ENCODE results near the gene NCKIPSD.
A peak's percentile ranks its signal among the peaks of the same experiment; 100 is the strongest.

The NCKIPSD gene

GRCh38 chr3:48644898-48645760 lies 40.6 kb downstream of the NCKIPSD start:
- DNase-seq, result no peak

DNA sequence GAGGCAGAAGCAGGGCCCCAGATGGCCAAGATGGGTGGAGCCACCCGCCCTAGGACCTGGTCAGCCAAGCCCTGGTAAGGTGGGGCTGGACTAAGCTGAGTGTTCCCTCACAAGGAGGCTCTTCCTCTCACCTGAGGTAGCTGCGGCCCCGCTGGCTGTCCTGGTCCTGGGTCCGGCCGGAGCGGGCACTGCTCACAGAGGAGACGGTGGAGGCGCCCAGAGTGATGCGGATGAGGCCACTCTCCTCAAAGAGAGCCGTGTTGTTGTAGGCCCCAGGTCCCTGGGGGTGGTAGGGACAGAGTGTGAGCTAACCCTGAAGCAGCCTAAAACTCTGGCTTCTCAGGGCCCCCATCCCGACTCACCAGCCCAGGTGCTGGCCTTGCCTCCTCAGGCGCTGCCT lies 43.1 kb downstream of the NCKIPSD start:
- no peak for DNase-seq

DNA sequence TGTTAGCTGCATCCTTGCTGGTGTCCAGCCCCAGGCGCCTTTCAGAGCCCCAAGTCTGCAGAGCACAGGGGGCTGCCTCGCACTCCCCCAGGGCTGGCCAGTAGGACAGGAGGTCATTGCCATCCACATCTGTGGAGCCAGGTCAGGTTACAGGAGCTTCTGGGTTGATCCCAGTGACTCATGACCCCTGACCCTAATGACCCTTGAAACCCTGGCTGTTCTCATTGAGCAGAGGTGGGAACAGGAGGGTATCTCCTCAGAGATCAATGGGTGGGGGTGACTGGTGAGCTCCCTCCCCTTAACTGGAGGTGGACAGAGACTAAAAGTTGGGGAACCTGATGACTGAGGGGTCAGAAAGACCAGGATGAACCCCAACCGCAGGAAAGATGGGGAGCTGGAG lies 44.3 kb downstream of the NCKIPSD start:
- DNase-seq, result no peak

- no peak for DNase-seq
Observed at GRCh38 chr3:48639944-48640606, 45.6 kb downstream of the NCKIPSD start.

GRCh38 chr3:48637305-48637704 lies 48.4 kb downstream of the NCKIPSD start:
- DNase-seq, result no peak

DNA sequence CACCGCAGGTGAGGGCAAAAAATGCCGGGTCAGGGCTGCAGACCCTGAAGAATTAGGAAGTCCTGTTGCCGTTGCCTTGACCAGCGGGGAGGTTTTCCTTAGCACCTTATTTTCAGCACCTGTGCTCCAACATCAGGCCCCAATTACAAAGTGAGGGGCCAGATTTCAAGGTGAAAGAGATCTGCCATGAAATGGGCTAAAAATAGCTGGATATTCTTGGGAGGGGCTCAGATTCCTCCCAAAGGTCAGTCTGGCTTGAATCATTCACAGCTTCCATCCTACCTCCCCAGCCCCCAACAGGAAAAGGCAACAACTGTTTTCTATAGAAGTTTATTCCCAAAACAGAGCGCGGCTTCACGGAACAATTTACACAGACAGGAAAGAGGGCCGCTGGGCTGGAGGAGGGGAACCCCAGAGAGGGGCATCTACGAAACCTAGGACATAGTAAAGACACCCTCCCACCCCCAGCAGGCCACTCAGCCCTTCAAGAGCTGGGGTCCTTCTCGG lies 49.5 kb downstream of the NCKIPSD start:
- DNase-seq, result no peak

DNA sequence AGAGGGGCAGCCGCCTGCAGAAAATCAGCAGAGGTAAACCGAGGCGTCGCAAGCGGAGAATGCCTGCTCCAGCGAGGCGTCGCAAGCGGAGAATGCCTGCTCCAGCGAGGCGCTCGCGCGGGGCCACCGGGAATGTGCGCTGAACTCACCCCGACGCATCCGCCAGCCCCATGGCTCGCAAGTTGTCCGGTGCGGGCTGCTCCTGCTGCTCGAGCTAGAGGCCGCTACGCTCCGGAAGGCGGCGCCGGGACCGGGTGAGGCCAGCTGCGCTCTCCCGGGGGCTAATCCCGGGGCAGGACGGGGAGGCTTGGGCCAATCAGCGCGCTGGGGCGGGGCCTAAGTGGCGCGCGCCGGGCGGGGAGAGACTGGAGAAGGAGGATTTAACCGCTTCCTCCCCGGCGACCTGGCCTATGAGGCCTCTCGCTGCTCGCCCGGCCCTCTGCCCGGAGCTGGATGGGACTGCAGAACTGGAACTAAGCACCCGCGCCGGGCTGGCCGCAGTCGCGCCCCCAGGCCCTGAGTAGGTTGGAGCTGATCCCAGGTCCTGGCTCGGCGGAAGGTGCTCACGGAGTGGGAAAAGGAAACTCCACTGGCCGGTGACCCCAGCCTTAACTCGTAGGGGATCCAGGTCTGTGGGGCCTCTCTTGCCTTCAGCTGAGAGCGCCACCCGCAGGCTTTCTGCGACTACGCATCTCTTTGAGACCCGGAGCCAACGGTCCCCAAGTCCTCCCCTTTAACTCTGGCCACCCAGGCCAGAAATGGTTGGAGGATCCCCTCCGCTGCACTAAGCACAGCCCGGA lies 50.3 kb downstream of the NCKIPSD start, which contains the start of gene SLC26A6:
SLC26A6 (minus strand) TSS at position 240 of the 800 bp plus-strand sequence; CDS start at position 172, 68 bp downstream.
- DNase-seq, result peak; percentile 88

GRCh38 chr3:48634661-48635221 lies 51.0 kb downstream of the NCKIPSD start:
- peak; percentile 36 for DNase-seq

DNA sequence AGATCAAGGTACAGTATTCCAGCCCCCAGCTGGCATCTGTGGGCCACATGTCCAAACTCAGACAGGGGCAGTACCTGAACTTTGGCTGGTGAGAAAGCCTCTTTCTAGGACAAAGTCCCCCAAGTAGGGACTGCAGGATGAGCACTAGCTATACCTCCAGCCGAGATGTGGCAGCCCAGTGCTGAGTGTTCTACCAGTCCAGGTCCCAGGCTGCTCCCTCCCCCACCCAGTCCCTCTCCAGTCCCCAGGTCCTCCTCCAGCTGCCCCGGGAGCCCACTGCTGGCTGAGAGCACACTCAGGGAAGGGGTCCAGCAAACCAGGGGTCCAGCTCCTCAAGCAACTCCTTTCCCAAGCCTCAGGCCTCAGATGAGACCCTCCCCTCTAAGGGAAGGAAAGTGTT lies 52.0 kb downstream of the NCKIPSD start:
- no peak for DNase-seq

GRCh38 chr3:48633256-48633655 lies 52.5 kb downstream of the NCKIPSD start:
- no peak for DNase-seq

DNA sequence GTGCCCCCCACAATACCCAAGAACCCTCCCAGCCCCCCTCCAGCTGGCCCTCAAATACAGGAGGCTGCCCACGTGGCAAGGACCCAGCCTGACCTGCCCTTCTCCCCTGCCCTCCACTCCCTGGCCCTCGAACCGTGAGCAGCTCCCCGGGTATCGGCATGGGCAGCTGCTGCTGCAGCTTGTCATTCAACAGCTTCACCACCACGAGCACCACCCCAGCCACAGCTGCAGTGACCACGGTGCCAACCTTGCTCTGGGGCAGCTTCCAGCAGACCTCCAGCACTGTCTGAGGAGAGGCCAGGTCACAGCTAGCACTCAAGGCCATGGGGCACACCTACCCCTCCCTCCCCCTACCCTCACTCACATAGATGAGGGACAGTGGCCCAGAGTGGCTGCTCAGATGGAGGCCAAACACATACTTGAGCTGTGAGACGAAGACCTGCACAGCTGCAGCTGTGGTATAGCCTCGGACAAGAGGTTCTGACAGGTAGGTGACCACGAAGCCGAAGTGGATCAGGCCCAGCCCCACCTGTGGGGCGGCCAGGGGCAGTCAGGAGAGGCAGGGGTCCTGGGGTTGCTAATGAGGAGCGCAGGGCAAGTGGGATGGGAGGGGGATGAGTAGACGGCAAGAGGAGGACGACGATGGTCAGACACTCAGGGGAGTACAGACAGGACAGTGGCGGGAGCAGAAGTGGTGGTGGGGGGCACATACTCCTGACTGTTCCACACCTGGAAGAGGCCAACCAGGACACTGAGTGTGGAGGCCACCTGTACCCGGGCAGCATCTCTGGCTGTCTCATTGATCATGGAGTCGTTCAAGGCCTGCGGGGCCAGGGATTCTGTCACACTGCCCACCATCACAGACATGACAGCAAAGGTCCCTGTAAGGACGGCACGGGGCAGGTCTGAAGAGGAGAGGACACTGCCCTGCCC lies 53.9 kb downstream of the NCKIPSD start:
- DNase-seq, result no peak

DNA sequence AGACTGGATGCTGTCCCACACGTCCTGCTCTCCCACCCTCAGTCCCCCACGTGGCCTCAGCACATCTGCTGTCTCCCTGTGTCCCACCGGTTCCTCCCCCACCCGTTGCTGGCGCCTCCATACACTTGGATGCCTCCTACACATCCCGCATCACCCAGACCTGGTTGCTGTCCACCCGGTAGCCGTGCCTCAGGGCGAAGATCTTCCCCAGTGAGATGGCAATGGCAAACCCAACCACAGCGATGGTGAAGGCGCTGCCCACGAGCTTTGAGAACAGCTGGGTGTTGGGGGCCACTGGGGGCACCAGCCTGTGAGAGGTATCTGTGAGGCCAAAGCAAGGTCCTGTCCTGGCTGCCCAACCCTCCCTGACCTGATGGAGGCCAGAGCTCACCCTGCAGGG lies 54.9 kb downstream of the NCKIPSD start:
- DNase-seq, result no peak

DNA sequence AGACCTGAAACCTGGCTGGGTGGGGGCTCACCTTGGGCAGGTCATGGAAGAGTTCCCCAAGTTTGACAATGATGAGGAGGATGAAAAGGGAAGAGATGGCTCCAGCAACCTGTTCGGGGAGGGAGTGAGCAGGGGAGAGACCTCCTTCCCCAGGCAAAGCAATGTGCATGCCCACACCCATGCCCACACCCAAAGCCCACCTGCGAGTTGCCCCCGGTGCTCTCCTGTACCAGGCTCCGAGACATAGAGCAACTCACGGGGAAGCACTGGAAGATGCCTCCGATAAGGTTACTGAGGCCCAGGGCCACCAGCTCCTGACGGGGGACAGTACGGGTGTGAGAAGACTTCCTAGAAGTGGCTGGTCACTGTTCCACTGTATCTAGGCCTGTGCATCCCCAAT lies 55.3 kb downstream of the NCKIPSD start:
- no peak for DNase-seq

DNA sequence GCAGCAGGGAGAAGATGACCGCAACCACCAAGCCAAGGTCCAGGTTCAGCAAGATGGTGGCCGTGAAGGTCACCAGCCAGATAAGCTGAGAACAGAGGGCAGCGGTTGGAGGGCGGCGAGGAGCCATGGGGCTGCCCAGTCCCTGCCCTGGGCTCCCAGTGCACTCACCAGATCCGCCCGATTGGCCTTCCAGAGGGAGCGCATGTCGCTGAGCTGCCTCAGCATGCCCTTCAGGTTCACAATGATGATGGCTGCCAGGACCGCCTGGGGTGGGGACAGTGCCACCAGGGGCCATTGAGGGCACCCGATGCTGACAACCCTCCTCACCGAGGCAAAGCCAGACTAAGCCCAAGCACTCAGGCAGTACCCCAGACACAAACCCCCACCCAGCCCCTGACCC lies 55.8 kb downstream of the NCKIPSD start:
- no peak for DNase-seq

GRCh38 chr3:48628277-48629017 lies 57.3 kb downstream of the NCKIPSD start:
- DNase-seq, result no peak

DNA sequence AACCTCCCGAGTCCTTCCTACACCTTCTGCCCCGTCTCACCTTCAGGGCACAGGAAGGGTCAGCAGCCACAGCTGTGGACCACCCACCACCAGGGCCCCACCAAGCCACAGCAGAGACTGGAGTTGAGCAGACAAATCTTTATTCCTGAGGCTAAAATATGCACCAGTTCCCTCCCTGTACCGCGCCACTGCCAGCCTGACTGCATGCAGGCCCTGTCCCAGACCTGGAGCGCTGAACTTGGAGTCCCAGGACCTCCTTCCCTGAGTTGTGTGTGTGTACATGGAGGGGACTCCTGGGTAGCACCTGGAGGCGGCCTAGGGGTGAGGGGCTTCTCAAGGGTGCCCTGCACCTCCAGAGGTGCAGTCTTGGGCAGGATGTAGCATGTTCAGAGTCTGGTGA lies 60.1 kb downstream of the NCKIPSD start:
- no peak for DNase-seq

GRCh38 chr3:48624767-48625166 lies 60.9 kb downstream of the NCKIPSD start:
- no peak for DNase-seq

DNA sequence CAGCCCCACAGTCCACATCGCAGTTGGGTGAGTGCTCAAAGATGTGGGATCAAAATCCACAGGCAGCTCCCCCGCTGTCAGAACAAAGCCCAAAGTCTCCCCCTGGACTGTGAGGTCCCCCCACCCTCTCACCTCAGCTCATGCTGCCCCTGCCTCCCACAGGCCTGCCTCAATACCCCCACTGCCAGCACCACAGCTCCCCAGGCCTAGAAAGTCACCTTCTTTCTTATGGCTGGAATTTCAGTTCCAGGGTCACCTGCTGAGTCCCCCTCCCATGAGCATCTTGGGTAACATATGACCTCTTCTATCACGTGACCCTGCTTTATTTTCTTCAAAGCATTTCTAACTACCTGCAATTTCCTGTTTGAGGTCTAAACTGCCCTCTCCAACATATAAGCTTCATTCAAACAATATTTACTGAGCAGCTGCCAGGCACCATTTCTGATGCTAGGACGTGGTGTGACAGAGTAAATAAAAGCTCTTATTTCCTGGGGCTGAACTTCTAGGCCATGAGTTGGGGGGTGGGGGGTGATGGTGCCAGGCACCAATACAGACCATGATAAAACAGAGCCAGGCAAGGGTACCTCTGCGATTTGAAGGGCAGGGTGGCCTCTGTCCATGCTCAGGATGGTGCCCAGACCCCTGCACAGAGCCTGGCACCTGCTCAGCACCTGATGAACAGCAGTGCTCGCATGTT lies 61.7 kb downstream of the NCKIPSD start:
- DNase-seq, result no peak

Data from effector CD8-positive, alpha-beta T cell (primary cell).